GM23338 (cell line): Measurements from ENCODE around the gene FOXP1. TPM values are rescaled to one million over a fixed set of nuclear protein-coding genes. Genes with fewer than 3 reads are reported as not detected.

Experiments
- ATAC-seq: fragments of 200-7000 bp; cut with Tn5 transposase; 3 replicates; pipeline ENCODE4 v1.9.1; 2020
- DNase-seq: peaks from one replicate; pipeline ENCODE4 v3.0.0-alpha.2; 2015; ENCODE audit warnings: low spot score
- H2AFZ ChIP-seq: fragments of 200-600 bp; sonication (generic); 2 replicates; pipeline ENCODE4 v1.8.0; 2016; ENCODE audit warnings: antibody characterized with exemption, mild to moderate bottlenecking, moderate library complexity
- H3F3A ChIP-seq: fragments of 200-600 bp; sonication (generic); replicated peaks from 2 replicates; pipeline ENCODE4 v1.8.0; 2017; ENCODE audit warnings: antibody characterized with exemption, mixed run types, low read depth
- H3K27ac ChIP-seq: fragments of 200-600 bp; sonication (generic); 2 replicates; pipeline ENCODE4 v1.6.1; 2016; ENCODE audit warnings: low read depth
- H3K27me3 ChIP-seq: fragments of 200-600 bp; sonication (generic); 2 replicates; pipeline ENCODE4 v1.8.0; 2016; ENCODE audit warnings: mild to moderate bottlenecking, mixed run types, moderate library complexity; ENCODE audit not compliant: insufficient read depth
- H3K36me3 ChIP-seq: fragments of 200-600 bp; sonication (generic); 2 replicates; pipeline ENCODE4 v1.8.0; 2016; ENCODE audit warnings: mild to moderate bottlenecking; ENCODE audit not compliant: insufficient read depth
- H3K4me1 ChIP-seq: fragments of 200-600 bp; sonication (generic); 2 replicates; pipeline ENCODE4 v1.8.0; 2016; ENCODE audit warnings: mild to moderate bottlenecking, moderate library complexity; ENCODE audit not compliant: insufficient read depth
- H3K4me2 ChIP-seq: fragments of 200-600 bp; sonication (generic); 2 replicates; pipeline ENCODE4 v1.7.1; 2017; ENCODE audit warnings: mixed run types
- H3K4me3 ChIP-seq: fragments of 200-600 bp; sonication (generic); 2 replicates; pipeline ENCODE4 v1.6.1; 2016; ENCODE audit warnings: mixed run types
- H3K79me2 ChIP-seq: fragments of 200-600 bp; sonication (generic); replicated peaks from 2 replicates; pipeline ENCODE4 v1.8.0; 2017; ENCODE audit warnings: mild to moderate bottlenecking; ENCODE audit not compliant: insufficient read depth
- H3K9me2 ChIP-seq: fragments of 200-600 bp; sonication (generic); 2 replicates; pipeline ENCODE4 v1.8.0; 2017; ENCODE audit not compliant: insufficient read depth
- H4K20me1 ChIP-seq: fragments of 200-600 bp; sonication (generic); replicated peaks from 2 replicates; pipeline ENCODE4 v1.8.0; 2017; ENCODE audit warnings: mild to moderate bottlenecking; ENCODE audit not compliant: insufficient read depth
- H3K27ac Mint-ChIP-seq: 2 replicates; pipeline ENCODE4 v1.8.0; 2020; ENCODE audit warnings: inconsistent platforms, mild to moderate bottlenecking, moderate library complexity, mixed read lengths
- H3K27me3 Mint-ChIP-seq: 3 replicates; pipeline ENCODE4 v1.8.0; 2022; ENCODE audit warnings: low read depth, mild to moderate bottlenecking, moderate library complexity, mixed read lengths, inconsistent platforms; ENCODE audit not compliant: insufficient read depth, poor library complexity
- H3K36me3 Mint-ChIP-seq: 3 replicates; pipeline ENCODE4 v1.8.0; 2021; ENCODE audit warnings: low read depth, mild to moderate bottlenecking, inconsistent platforms, moderate library complexity, mixed read lengths
- H3K4me1 Mint-ChIP-seq: 3 replicates; pipeline ENCODE4 v1.8.0; 2020; ENCODE audit warnings: mild to moderate bottlenecking, inconsistent platforms, mixed read lengths
- H3K4me3 Mint-ChIP-seq: 3 replicates; pipeline ENCODE4 v1.8.0; 2021; ENCODE audit warnings: moderate library complexity, mild to moderate bottlenecking, inconsistent platforms, mixed read lengths
- H3K9me3 Mint-ChIP-seq: 3 replicates; pipeline ENCODE4 v1.8.0; 2020; ENCODE audit warnings: moderate library complexity, mild to moderate bottlenecking, inconsistent platforms, mixed read lengths
- CREB1 ChIP-seq: fragments of 250-450 bp; sonication (Bioruptor Pico); IDR thresholded peaks from 2 replicates; pipeline ENCODE4 v1.5.0; 2020; ENCODE audit warnings: low read depth, mild to moderate bottlenecking, moderate library complexity
- CTCF ChIP-seq, 2 experiments: fragments of 200-600 bp in 1 of 2; sonication (generic) in 1 of 2; conservative IDR thresholded peaks; 2 replicates each; pipeline versions ENCODE4 v1.5.1 to v1.6.1; 2016 to 2017; ENCODE audit warnings: antibody characterized with exemption in 2 of 2, low read depth in 2 of 2, mild to moderate bottlenecking in 2 of 2, moderate library complexity in 1 of 2
- ETS1 ChIP-seq: IDR thresholded peaks from 2 replicates; pipeline ENCODE4 v1.6.1; 2016; ENCODE audit warnings: antibody characterized with exemption
- EZH2 ChIP-seq: fragments of 200-600 bp; sonication (generic); IDR thresholded peaks from one replicate; pipeline ENCODE4 v1.8.0; 2017; ENCODE audit warnings: antibody characterized with exemption, mild to moderate bottlenecking, low read depth; ENCODE audit not compliant: unreplicated experiment
- EZH2phosphoT487 ChIP-seq: fragments of 200-600 bp; sonication (generic); IDR thresholded peaks from one replicate; pipeline ENCODE4 v1.8.1; 2018; ENCODE audit warnings: antibody characterized with exemption; ENCODE audit not compliant: unreplicated experiment
- JUNB ChIP-seq: IDR thresholded peaks from one replicate; pipeline ENCODE4 v1.6.1; 2016; ENCODE audit warnings: antibody characterized with exemption; ENCODE audit not compliant: unreplicated experiment
- POLR2AphosphoS5 ChIP-seq: IDR thresholded peaks from 2 replicates; pipeline ENCODE4 v1.6.1; 2016; ENCODE audit warnings: antibody characterized with exemption, low read depth
- REST ChIP-seq: IDR thresholded peaks from one replicate; pipeline ENCODE4 v1.6.1; 2018; ENCODE audit warnings: antibody characterized with exemption; ENCODE audit not compliant: unreplicated experiment
- STAT1 ChIP-seq: IDR thresholded peaks from one replicate; pipeline ENCODE4 v1.6.1; 2016; ENCODE audit warnings: antibody characterized with exemption; ENCODE audit not compliant: unreplicated experiment
- ZNF114 ChIP-seq: fragments of 250-450 bp; sonication (Bioruptor Pico); IDR thresholded peaks from 2 replicates; pipeline ENCODE4 v1.5.0; 2020; ENCODE audit warnings: mild to moderate bottlenecking, moderate library complexity
- ZNF331 ChIP-seq: fragments of 250-450 bp; sonication (Bioruptor Pico); IDR thresholded peaks from 2 replicates; pipeline ENCODE4 v1.5.0; 2020; ENCODE audit warnings: low read depth, mild to moderate bottlenecking, moderate library complexity
- ZNF462 ChIP-seq: fragments of 250-450 bp; sonication (Bioruptor Pico); IDR thresholded peaks from 2 replicates; pipeline ENCODE4 v1.5.0; 2020; ENCODE audit warnings: mild to moderate bottlenecking, moderate library complexity
- polyA plus RNA-seq: library from polyadenylated mRNA; unstranded; fragments of >200 nt; fragmentation: Nextera tagmentation; extraction: Ambion mirVana; gene quantifications from 2 replicates; pipeline ENCODE4 v1.2.1, GENCODE V29; 2016
- total RNA-seq: library from RNA; depleted of rRNA; stranded (reverse); fragments of >200 nt; shearing (Covaris generic); gene quantifications from 2 replicates; pipeline ENCODE4 v1.2.3, GENCODE V29; 2014

FOXP1 gene
- total and polyA plus RNA-seq, 2 experiments from 2014 or later: 32.9 to 35.5 TPM

- Mint-ChIP-seq H3K36me3 (no peaks in the 10 kb centered on the region), H3K4me3 (no peak overlapping the region), H3K4me1 (peaks cover 23% of the 10 kb centered on the region), H3K9me3 (no peaks in the 10 kb centered on the region), H3K27ac (no peak overlapping the region), H3K27me3 (no peaks in the 10 kb centered on the region)
- Histone ChIP-seq H3K4me2 (no peak overlapping the region), H3K79me2 (no peaks in the 10 kb centered on the region), H3K27me3 (no peaks in the 10 kb centered on the region), H3K27ac (no peak overlapping the region), H3F3A (no peaks in the 10 kb centered on the region), H3K9me2 (no peaks in the 10 kb centered on the region), H2AFZ (no peak overlapping the region), H4K20me1 (no peaks in the 10 kb centered on the region), H3K36me3 (no peaks in the 10 kb centered on the region), H3K4me1 (peaks cover 18% of the 10 kb centered on the region), H3K4me3 (no peak overlapping the region)
- ATAC-seq (no peak), DNase-seq (no peak)
- no peak for TF ChIP-seq CREB1 (CRISPR knock-in tag)
- no peak for TF ChIP-seq ZNF114 (CRISPR knock-in tag)
- no peak for TF ChIP-seq STAT1
- no peak for TF ChIP-seq CTCF (conservative IDR thresholded peaks at IDR 0.05; ENCODE audit: low read depth in 2 of 2)
- TF ChIP-seq ETS1: no peak
- no peak for TF ChIP-seq ZNF331 (CRISPR knock-in tag)
- no peak for TF ChIP-seq EZH2phosphoT487
- no peak for TF ChIP-seq EZH2
- no peak for TF ChIP-seq POLR2AphosphoS5
- no peak for TF ChIP-seq JUNB
- TF ChIP-seq ZNF462: no peak
- TF ChIP-seq REST: no peak
Measured at GRCh38 chr3:71001303-71001830, 582.2 kb downstream of the FOXP1 start.
